Caco-2 (cell line): Measurements from ENCODE around the gene SNX32. TPM values are rescaled to one million over a fixed set of nuclear protein-coding genes. Genes with fewer than 3 reads are reported as not detected.

Experiments used
- BruUV-seq: library from RNA; stranded (reverse); fragments of 400-500 nt; replicated peaks from 2 replicates; lab custom pipeline; 2021; lab: Mats Ljungman, UMichigan
- CTCF ChIA-PET: fragments of 300-600 bp; sonication (Branson Sonifier 250); formaldehyde crosslinking; loops from one replicate; lab custom pipeline; 2022; ENCODE audit warnings: antibody characterized with exemption; lab: Charles Lee
- POLR2A ChIA-PET: fragments of 300-600 bp; sonication (Branson Sonifier 250); formaldehyde crosslinking; loops from one replicate; lab custom pipeline; 2022; ENCODE audit warnings: antibody characterized with exemption; lab: Charles Lee
- DNase-seq, 2 experiments: peaks; one replicate each; pipeline versions ENCODE4 v3.0.0 to v3.0.0-alpha.2; 2020 to 2022
- H3K27me3 ChIP-seq: replicated peaks from 2 replicates; pipeline ENCODE4 v1.6.0; 2011; ENCODE audit warnings: low read length; ENCODE audit not compliant: control insufficient read depth, insufficient read depth
- H3K36me3 ChIP-seq: 2 replicates; pipeline ENCODE4 v1.5.1; 2011; ENCODE audit warnings: low read length; ENCODE audit not compliant: control insufficient read depth, insufficient read depth
- H3K4me1 ChIP-seq: fragments of 250-450 bp; sonication (Bioruptor Pico); 2 replicates; pipeline ENCODE4 v1.5.1; 2020; ENCODE audit warnings: mild to moderate bottlenecking
- H3K4me3 ChIP-seq: 2 replicates; pipeline ENCODE4 v1.5.1; 2011; ENCODE audit warnings: low read depth, mild to moderate bottlenecking, control low read depth, low read length
- H3K9me3 ChIP-seq: fragments of 250-450 bp; sonication (Bioruptor Pico); 2 replicates; pipeline ENCODE4 v1.5.1; 2020; ENCODE audit warnings: mild to moderate bottlenecking, moderate library complexity
- H3K27ac Mint-ChIP-seq: one replicate; pipeline ENCODE4 v1.8.0; 2022; ENCODE audit warnings: mixed read lengths; ENCODE audit not compliant: unreplicated experiment
- H3K27me3 Mint-ChIP-seq: one replicate; pipeline ENCODE4 v1.8.0; 2022; ENCODE audit warnings: mixed read lengths; ENCODE audit not compliant: insufficient read depth, unreplicated experiment
- H3K36me3 Mint-ChIP-seq: one replicate; pipeline ENCODE4 v1.8.0; 2022; ENCODE audit warnings: mild to moderate bottlenecking, mixed read lengths; ENCODE audit not compliant: insufficient read depth, unreplicated experiment
- H3K4me1 Mint-ChIP-seq: one replicate; pipeline ENCODE4 v1.8.0; 2022; ENCODE audit warnings: low read depth, mixed read lengths; ENCODE audit not compliant: unreplicated experiment
- H3K4me3 Mint-ChIP-seq: one replicate; pipeline ENCODE4 v1.8.0; 2022; ENCODE audit warnings: mild to moderate bottlenecking, moderate library complexity, mixed read lengths; ENCODE audit not compliant: unreplicated experiment
- H3K9me3 Mint-ChIP-seq: one replicate; pipeline ENCODE4 v1.8.0; 2022; ENCODE audit warnings: mixed read lengths; ENCODE audit not compliant: unreplicated experiment
- intact Hi-C: fragments of 100-400 bp; cut with micrococcal nuclease; formaldehyde crosslinking; loops from one replicate; pipeline ENCODE4 v1.10.0; 2022; ENCODE audit not compliant: unreplicated experiment
- total RNA-seq: library from RNA; stranded (reverse); gene quantifications from 2 replicates; pipeline ENCODE4 v1.2.3, GENCODE V29; 2022
- TF ChIP-seq, protein P1 (sequence below), 2 experiments: fragments of 200-600 bp in 1 of 2; IDR thresholded peaks; 1 replicate in 1 of 2; 2 replicates in 1 of 2; pipeline versions ENCODE4 v1.5.1 to v1.8.0; 2011 to 2022; ENCODE audit warnings: antibody characterized with exemption in 1 of 2, control low read depth in 1 of 2, inconsistent platforms in 1 of 2, low read depth in 1 of 2, low read length in 1 of 2, mild to moderate bottlenecking in 1 of 2, moderate library complexity in 1 of 2; ENCODE audit not compliant: insufficient read depth in 1 of 2, severe bottlenecking in 1 of 2, unreplicated experiment in 1 of 2

The SNX32 gene
- total RNA-seq, 1 experiment from 2014 or later: not detected

DNA sequence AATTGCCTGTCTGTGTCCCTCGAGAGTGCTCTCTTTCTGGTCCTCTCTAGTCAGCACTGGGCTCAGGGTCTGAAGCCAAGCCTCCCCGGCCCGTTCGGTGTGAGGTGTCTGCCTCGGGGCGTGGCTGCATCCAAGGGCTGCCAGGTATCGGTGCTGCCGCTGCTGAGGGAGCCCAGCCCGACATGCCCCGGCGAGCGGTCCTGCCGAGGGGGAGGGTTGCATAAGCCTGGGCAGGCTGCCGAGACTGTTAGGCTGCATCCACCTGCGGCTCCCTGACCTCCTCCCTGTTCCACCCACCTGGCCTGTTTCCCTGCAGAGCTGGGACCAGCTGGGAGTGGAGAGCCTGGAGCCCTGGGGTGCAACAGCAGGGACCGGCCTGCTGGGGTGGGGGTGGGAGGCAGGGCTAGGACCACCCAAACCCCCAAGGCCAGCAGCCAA lies 40.6 kb upstream of the SNX32 start:
- CTCF ChIA-PET: interaction anchor here (0.8 kb wide), 1 partner anchor 67 kb away, joined by 3 read pairs; no protein-coding TSS in a partner anchor

DNA sequence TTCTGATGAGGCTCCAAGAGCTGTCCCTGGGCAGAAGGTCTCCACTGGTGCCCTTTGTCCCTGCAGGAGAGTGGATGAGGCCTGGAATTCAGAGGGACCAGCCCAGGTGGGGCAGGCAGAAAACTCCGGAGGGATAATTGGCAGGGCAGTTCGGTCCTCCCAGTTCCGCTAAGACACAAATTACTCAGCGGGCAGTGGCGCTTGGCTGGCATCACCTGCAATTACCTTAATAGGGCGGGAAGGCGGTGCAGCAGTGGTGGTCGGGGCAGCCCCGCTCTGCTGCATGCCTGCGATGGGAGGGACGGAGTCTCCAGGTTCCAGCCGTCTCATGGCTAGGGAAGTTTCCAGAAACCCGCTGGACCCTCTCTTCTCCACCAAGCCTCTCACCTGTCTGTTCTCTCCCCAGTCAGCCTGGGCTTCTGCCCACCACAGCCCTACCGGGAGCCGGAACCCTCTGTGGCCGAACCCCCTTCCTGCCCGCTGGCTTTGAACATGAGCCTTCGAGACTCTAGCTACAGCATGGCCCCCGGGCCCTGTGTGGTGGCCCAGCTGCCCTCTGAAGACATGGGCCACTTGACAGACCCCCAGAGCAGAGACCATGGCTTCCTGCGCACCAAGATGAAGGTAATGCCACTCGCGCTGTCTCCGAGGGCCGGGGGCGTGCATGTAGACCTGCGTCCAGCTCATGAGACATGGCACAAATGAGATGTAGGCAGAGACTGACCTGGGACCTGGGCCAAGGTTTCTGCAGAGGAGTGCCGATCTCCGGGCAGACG lies 40.0 kb upstream of the SNX32 start:
- Histone ChIP-seq H3K4me3 (no peak overlapping the region), H3K9me3 (no peaks in the 10 kb centered on the region), H3K4me1 (peaks cover 20% of the 10 kb centered on the region), H3K27me3 (no peaks in the 10 kb centered on the region), H3K36me3 (peaks cover 8% of the 10 kb centered on the region)
- Mint-ChIP-seq H3K9me3 (no peaks in the 10 kb centered on the region), H3K4me3 (no peak overlapping the region), H3K27me3 (no peaks in the 10 kb centered on the region), H3K27ac (no peak overlapping the region), H3K36me3 (peaks cover 48% of the 10 kb centered on the region), H3K4me1 (peaks cover 22% of the 10 kb centered on the region)
- intact Hi-C loops: no loop called here
- POLR2A ChIA-PET: no interaction called here
- no peak for DNase-seq
- CTCF ChIA-PET: no interaction called here
- no TSS peak for BruUV-seq
- TF ChIP-seq, protein P1, sequence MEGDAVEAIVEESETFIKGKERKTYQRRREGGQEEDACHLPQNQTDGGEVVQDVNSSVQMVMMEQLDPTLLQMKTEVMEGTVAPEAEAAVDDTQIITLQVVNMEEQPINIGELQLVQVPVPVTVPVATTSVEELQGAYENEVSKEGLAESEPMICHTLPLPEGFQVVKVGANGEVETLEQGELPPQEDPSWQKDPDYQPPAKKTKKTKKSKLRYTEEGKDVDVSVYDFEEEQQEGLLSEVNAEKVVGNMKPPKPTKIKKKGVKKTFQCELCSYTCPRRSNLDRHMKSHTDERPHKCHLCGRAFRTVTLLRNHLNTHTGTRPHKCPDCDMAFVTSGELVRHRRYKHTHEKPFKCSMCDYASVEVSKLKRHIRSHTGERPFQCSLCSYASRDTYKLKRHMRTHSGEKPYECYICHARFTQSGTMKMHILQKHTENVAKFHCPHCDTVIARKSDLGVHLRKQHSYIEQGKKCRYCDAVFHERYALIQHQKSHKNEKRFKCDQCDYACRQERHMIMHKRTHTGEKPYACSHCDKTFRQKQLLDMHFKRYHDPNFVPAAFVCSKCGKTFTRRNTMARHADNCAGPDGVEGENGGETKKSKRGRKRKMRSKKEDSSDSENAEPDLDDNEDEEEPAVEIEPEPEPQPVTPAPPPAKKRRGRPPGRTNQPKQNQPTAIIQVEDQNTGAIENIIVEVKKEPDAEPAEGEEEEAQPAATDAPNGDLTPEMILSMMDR (IDR thresholded peaks at IDR 0.05; ENCODE audit: insufficient read depth in 1 of 2, low read depth in 1 of 2, low read length in 1 of 2, severe bottlenecking in 1 of 2, unreplicated experiment in 1 of 2): no peak

More for the DNA sequence above, 40.6 kb upstream of the SNX32 start:
- H3K9me3 Mint-ChIP-seq: no peaks in the 10 kb centered on the region
- H3K4me1 Mint-ChIP-seq: peaks cover 22% of the 10 kb centered on the region
- no peak overlapping the region for H3K27ac Mint-ChIP-seq
- no peak overlapping the region for H3K4me3 ChIP-seq
- TF ChIP-seq, protein P1 (IDR thresholded peaks at IDR 0.05; ENCODE audit: insufficient read depth in 1 of 2, low read depth in 1 of 2, low read length in 1 of 2, severe bottlenecking in 1 of 2, unreplicated experiment in 1 of 2): no peak
- POLR2A ChIA-PET: no interaction called here
- H3K36me3 Mint-ChIP-seq: peaks cover 55% of the 10 kb centered on the region
- BruUV-seq: no TSS peak
- H3K4me3 Mint-ChIP-seq: no peak overlapping the region
- no peaks in the 10 kb centered on the region for H3K27me3 Mint-ChIP-seq
- peaks cover 8% of the 10 kb centered on the region for H3K36me3 ChIP-seq
- peaks cover 24% of the 10 kb centered on the region for H3K4me1 ChIP-seq
- intact Hi-C loops: no loop called here
- no peaks in the 10 kb centered on the region for H3K9me3 ChIP-seq
- DNase-seq: no peak
- no peaks in the 10 kb centered on the region for H3K27me3 ChIP-seq

DNA sequence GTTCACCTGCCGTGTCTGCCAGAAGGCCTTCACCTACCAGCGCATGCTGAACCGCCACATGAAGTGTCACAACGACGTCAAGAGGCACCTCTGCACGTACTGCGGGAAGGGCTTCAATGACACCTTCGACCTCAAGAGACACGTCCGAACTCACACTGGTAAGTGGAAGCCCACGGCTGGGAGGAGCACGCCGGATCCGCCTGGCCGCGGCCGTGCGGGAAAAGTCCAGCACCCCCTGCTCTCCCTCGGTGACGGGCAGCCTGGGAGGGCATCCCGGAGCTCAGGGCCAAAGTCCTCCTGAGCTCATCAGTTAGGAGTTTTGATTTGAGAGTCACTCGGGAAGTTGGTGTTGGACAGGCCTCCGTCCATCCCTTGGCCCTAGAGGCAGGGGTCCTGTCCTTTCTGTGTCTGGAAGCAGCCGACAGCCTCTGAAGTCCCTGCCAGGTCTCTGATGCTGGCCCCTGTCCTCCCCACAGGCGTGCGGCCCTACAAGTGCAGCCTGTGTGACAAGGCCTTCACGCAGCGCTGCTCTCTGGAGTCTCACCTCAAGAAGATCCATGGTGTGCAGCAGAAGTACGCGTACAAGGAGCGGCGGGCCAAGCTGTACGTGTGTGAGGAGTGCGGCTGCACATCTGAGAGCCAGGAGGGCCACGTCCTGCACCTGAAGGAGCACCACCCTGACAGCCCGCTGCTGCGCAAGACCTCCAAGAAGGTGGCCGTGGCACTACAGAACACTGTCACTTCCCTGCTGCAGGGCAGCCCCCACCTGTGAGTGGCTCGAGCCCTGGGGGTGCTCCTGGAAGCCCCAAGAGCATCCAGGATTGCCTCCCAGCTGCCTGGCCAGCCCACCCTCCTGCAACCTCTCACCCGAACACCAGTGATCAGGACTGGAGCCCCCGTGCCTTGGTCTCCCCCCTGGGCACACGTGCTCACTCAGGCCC lies 38.9 kb upstream of the SNX32 start:
- Histone ChIP-seq H3K4me1 (peaks cover 10% of the 10 kb centered on the region), H3K9me3 (no peaks in the 10 kb centered on the region), H3K36me3 (peaks cover 8% of the 10 kb centered on the region), H3K4me3 (no peak overlapping the region), H3K27me3 (no peaks in the 10 kb centered on the region)
- POLR2A ChIA-PET: no interaction called here
- DNase-seq: no peak
- Mint-ChIP-seq H3K4me3 (no peak overlapping the region), H3K9me3 (no peaks in the 10 kb centered on the region), H3K36me3 (peaks cover 45% of the 10 kb centered on the region), H3K27me3 (no peaks in the 10 kb centered on the region), H3K4me1 (peaks cover 22% of the 10 kb centered on the region), H3K27ac (no peak overlapping the region)
- BruUV-seq: no TSS peak
- TF ChIP-seq, protein P1 (IDR thresholded peaks at IDR 0.05; ENCODE audit: insufficient read depth in 1 of 2, low read depth in 1 of 2, low read length in 1 of 2, severe bottlenecking in 1 of 2, unreplicated experiment in 1 of 2): no peak
- intact Hi-C loops: no loop called here
- CTCF ChIA-PET: no interaction called here
